DMS153 treated with DMSO at 0.1 percent for 48 hours (cell line): ENCODE results near the gene HUNK.

Experiments
- DNase-seq: peaks from one replicate; lab custom pipeline; 2025; ENCODE audit not compliant: unreplicated experiment; lab: John Stamatoyannopoulos, UW

Gene HUNK

GRCh38 chr21:31895077-31895835, 22.4 kb downstream of the HUNK start:
- DNase-seq, result no peak

- DNase-seq, result no peak
Observed at GRCh38 chr21:31896019-31896418, 23.2 kb downstream of the HUNK start.

GRCh38 chr21:31897311-31897710, 24.5 kb downstream of the HUNK start:
- no peak for DNase-seq

GRCh38 chr21:31898933-31899630, 26.3 kb downstream of the HUNK start:
- no peak for DNase-seq

- no peak for DNase-seq
Observed at GRCh38 chr21:31900121-31900895, 27.5 kb downstream of the HUNK start.

- DNase-seq, result no peak
Observed at GRCh38 chr21:31901315-31901714, 28.5 kb downstream of the HUNK start.

- no peak for DNase-seq
Observed at GRCh38 chr21:31902438-31902837, 29.6 kb downstream of the HUNK start.

GRCh38 chr21:31903896-31904295, 31.1 kb downstream of the HUNK start:
- no peak for DNase-seq

- DNase-seq, result no peak
Observed at GRCh38 chr21:31905503-31906451, 33.0 kb downstream of the HUNK start.

- DNase-seq, result no peak
Observed at GRCh38 chr21:31908106-31909031, 35.5 kb downstream of the HUNK start.

GRCh38 chr21:31909153-31910073, 36.6 kb downstream of the HUNK start:
- DNase-seq, result no peak

- no peak for DNase-seq
Observed at GRCh38 chr21:31910074-31910470, 37.3 kb downstream of the HUNK start.

- no peak for DNase-seq
Observed at GRCh38 chr21:31911138-31911907, 38.5 kb downstream of the HUNK start.

GRCh38 chr21:31912501-31912900, 39.7 kb downstream of the HUNK start:
- DNase-seq, result no peak

- no peak for DNase-seq
Observed at GRCh38 chr21:31913182-31913608, 40.4 kb downstream of the HUNK start.

- no peak for DNase-seq
Observed at GRCh38 chr21:31914472-31914871, 41.7 kb downstream of the HUNK start.

GRCh38 chr21:31915566-31915965, 42.7 kb downstream of the HUNK start:
- DNase-seq, result peak; percentile 19

GRCh38 chr21:31917108-31917507, 44.3 kb downstream of the HUNK start:
- no peak for DNase-seq
